ENCODE data around the gene PLA2G5.
"Not testable (repeated sequence)": the region's sequence is repeated elsewhere in the genome, so short reads cannot be mapped to it uniquely, and the experiment has no call there.

The PLA2G5 gene

DNA sequence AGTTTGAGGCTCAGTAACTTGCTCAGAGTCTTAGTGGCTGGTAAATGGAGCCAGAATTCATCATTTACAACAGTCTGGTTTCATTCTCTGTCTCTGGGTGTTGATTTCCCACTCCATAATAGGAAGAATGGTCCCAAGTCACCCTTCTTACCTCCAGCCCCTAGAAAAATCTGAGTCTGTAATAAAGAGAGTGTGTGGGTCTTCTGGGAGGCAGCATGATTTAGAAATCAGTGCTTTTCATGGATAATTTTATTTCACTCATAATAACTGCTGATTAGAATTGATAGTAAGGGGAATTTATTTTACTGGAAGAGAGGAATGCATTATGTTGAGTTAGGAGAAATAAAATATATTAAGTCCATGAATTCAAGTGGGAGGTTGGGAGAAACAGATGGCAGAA, 47.2 kb downstream of the PLA2G5 start:
- ATAC-seq (replicated peaks; ENCODE audit: extremely low read depth, poor library complexity, severe bottlenecking): no peak
- Mint-ChIP-seq H3K4me3 (no peak overlapping the region), H3K36me3 (ENCODE audit: insufficient read depth) (peaks cover 3% of the 10 kb centered on the region), H3K9me3 (no peaks in the 10 kb centered on the region), H3K27ac (ENCODE audit: low read depth) (no peak overlapping the region), H3K4me1 (no peaks in the 10 kb centered on the region), H3K27me3 (peaks cover 83% of the 10 kb centered on the region)
- DNase-seq (ENCODE audit: low spot score in 2 of 2): no peak

DNA sequence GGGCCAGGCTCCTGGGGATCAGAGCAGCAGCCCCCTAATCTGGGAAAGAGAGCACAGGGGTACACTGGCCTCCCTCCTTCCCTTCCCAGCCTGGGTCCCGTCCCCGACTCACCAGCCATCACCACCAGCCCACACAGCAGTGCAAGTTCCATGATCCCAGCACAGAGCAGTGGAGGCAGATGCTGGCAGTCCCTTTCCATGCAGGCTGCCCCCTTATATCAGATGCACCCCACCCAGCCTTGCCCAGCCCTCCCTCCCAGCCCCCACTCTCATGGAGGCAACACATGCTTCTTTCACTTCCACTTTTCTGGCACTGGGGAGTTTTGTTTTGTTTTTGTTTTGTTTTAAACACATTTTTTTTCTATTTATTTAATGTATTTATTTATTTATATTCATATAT, 49.4 kb downstream of the PLA2G5 start, which contains the start of gene PLA2G2D:
Gene PLA2G2D (minus strand): TSS at position 190 of the 400 bp plus-strand sequence. CDS start 38 bp downstream, at position 152.
- ATAC-seq (replicated peaks; ENCODE audit: extremely low read depth, poor library complexity, severe bottlenecking) (no peak), DNase-seq (ENCODE audit: low spot score in 2 of 2) (no peak)
- H3K4me3 Mint-ChIP-seq: no peak within 1 kb of the TSS
- H3K27ac Mint-ChIP-seq (ENCODE audit: low read depth): no peak within 1 kb of the TSS
- H3K36me3 Mint-ChIP-seq (ENCODE audit: insufficient read depth): peaks cover 3% of the 10 kb centered on the region
- H3K4me1 Mint-ChIP-seq: no peaks in the 10 kb centered on the region
- peaks cover 73% of the 10 kb centered on the region for H3K27me3 Mint-ChIP-seq
- H3K9me3 Mint-ChIP-seq: no peaks in the 10 kb centered on the region

DNA sequence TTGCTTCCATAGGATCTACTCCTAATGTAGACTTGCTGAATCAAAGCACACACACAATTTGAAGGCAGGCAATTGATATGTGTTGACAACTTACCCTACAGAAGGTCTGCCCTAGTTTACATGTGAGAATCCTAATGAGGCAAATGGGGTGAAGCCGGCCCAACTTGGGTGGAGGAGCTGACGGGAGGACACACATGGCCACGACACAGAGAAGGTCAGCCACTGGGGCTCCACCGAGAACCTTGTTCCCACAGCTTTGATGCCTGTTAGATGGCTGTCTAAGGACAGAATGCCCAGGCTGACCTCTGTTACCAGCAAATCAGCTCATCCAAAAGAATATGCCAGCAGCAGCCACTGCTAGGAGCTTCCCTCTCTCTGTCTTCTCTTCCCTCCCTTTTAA, 50.8 kb downstream of the PLA2G5 start:
- Mint-ChIP-seq H3K9me3 (no peaks in the 10 kb centered on the region), H3K27me3 (peaks cover 68% of the 10 kb centered on the region), H3K4me3 (no peak overlapping the region), H3K36me3 (ENCODE audit: insufficient read depth) (peaks cover 2% of the 10 kb centered on the region), H3K4me1 (no peaks in the 10 kb centered on the region), H3K27ac (ENCODE audit: low read depth) (no peak overlapping the region)
- no peak for DNase-seq (ENCODE audit: low spot score in 2 of 2)
- no peak for ATAC-seq (replicated peaks; ENCODE audit: extremely low read depth, poor library complexity, severe bottlenecking)

DNA sequence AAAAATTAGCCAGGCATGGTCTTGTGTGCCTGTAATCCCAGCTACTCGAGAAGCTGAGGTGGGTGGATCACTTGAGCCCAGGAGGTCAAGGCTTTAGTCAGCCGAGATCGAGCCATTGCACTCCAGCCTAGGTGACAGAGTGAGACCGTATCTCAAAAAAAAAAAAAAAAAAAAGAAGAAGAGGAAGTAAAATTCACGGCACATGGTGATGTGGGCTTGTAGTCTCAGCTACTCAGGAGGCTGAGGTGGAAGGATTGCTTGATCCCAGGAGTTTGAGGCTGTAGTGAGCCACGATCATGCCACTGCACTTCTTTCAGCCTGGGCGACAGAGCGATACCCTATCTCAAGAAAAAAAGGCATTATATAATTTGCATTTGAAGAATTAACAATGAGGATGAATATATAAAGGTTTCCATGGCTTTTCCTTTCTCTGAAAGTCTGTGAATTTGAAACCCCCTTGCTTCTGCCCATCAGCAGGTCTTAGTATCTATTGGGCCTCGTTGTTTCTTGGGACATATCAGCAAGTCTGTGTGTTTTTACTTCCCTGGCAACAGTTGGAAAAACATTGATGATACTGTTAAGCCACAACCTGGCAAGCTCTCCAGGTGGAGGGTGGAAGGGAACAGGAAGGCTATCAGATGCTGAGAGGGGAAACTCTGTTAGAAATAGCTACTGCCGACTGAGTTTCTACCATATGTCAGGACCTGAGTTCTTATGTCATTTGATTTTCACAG, 53.9 kb downstream of the PLA2G5 start:
- Mint-ChIP-seq H3K27me3 (peaks cover 49% of the 10 kb centered on the region), H3K4me1 (no peaks in the 10 kb centered on the region), H3K4me3 (no peak overlapping the region), H3K27ac (ENCODE audit: low read depth) (no peak overlapping the region), H3K36me3 (ENCODE audit: insufficient read depth) (peaks cover 2% of the 10 kb centered on the region), H3K9me3 (no peaks in the 10 kb centered on the region)
- DNase-seq (ENCODE audit: low spot score in 2 of 2) (no peak), ATAC-seq (replicated peaks; ENCODE audit: extremely low read depth, poor library complexity, severe bottlenecking) (no peak)

DNA sequence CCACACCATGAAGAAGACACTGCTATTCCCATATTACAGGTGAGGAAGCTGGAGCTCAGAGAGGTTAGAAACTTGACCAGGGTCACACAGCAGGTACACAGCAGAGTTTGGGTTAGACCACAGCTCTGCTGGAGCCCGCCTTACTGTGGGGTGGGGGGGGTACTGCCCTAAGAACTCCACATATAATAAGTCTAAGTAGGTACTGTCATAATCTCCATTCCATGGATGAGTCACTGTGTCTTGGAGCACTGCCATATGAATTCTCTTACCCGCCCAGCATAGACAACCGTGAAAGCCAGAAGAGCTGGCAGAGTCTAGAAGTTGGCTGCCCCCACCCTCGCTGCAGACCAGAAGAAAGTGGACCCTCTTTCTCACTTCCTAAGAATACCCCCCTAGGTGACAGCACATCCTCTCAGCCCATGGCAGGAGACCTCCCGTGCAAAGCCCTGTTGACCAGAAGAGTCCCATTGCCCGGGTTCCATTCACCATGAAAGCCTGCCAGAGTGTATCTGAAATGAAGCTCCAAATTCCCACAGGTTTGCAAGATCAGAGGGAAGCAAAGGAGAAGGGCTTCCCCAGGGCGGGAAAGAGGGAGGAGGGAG, 54.6 kb downstream of the PLA2G5 start:
- peaks cover 2% of the 10 kb centered on the region for H3K36me3 Mint-ChIP-seq (ENCODE audit: insufficient read depth)
- ATAC-seq (replicated peaks; ENCODE audit: extremely low read depth, poor library complexity, severe bottlenecking): no peak
- no peaks in the 10 kb centered on the region for H3K4me1 Mint-ChIP-seq
- H3K27me3 Mint-ChIP-seq: peaks cover 47% of the 10 kb centered on the region
- H3K9me3 Mint-ChIP-seq: no peaks in the 10 kb centered on the region
- H3K4me3 Mint-ChIP-seq: no peak overlapping the region
- DNase-seq (ENCODE audit: low spot score in 2 of 2): no peak
- H3K27ac Mint-ChIP-seq (ENCODE audit: low read depth): no peak overlapping the region

DNA sequence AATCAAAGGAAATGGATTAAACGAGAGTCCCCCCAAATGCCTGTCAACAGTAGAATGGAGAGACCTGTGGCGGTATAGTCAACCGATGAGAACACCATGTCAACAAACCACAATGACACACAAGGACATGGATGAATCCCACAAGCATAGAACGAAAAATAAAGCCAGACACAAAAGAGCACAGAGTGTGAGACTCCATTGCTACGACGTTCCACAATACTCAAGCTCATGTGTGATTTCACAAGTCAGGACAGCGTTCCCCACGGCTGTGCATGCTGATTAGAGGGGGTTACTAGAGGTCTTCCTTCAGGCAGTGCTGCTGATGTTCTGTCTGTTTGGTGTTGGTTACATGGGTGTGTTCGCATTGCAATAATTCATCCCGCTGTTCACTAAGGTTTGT, 55.1 kb downstream of the PLA2G5 start:
- peaks cover 41% of the 10 kb centered on the region for H3K27me3 Mint-ChIP-seq
- ATAC-seq (replicated peaks; ENCODE audit: extremely low read depth, poor library complexity, severe bottlenecking): no peak
- H3K36me3 Mint-ChIP-seq (ENCODE audit: insufficient read depth): peaks cover 2% of the 10 kb centered on the region
- no peaks in the 10 kb centered on the region for H3K4me1 Mint-ChIP-seq
- H3K9me3 Mint-ChIP-seq: no peaks in the 10 kb centered on the region
- no peak for DNase-seq (ENCODE audit: low spot score in 2 of 2)
- no peak overlapping the region for H3K27ac Mint-ChIP-seq (ENCODE audit: low read depth)
- H3K4me3 Mint-ChIP-seq: no peak overlapping the region

DNA sequence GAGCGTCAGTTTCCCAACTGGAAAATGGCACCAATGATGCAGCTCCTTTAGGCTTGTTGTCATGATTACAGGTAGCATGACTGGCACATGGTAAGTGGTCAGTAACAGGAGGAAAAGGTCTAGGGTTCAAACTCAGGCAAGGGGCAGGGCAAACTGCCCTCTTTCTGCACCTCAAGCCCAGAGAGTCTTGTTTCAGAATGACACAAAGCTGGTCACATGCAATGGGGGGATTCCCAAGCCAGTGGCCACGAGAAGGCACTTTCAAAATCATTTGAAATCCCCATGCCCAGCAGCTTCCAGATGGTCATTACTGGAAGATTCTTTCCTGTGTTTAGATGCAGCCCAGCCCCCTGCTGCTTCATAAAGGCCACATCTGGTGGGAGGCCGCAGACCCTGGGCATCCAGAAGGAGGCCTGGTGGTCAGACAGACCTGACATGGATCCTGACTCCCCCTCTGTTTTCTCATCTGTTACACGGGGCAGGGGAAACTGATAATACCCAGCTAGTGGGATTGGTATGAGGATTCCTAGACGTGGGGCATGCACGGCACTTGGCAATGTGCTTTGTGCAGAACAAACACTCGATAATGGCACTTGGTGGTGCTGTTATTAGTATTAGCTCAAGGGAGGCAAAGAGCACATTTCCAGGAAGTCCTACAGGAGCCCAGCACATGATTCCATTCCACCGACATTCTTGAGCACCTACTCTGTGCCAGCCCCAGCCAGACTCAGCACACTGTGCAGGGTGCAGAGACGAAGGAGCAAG, 56.2 kb downstream of the PLA2G5 start:
- ATAC-seq (replicated peaks; ENCODE audit: extremely low read depth, poor library complexity, severe bottlenecking): no peak
- DNase-seq (ENCODE audit: low spot score in 2 of 2): no peak
- Mint-ChIP-seq H3K27ac (ENCODE audit: low read depth) (no peak overlapping the region), H3K36me3 (ENCODE audit: insufficient read depth) (peaks cover 2% of the 10 kb centered on the region), H3K4me1 (no peaks in the 10 kb centered on the region), H3K9me3 (no peaks in the 10 kb centered on the region), H3K27me3 (peaks cover 31% of the 10 kb centered on the region), H3K4me3 (no peak overlapping the region)

DNA sequence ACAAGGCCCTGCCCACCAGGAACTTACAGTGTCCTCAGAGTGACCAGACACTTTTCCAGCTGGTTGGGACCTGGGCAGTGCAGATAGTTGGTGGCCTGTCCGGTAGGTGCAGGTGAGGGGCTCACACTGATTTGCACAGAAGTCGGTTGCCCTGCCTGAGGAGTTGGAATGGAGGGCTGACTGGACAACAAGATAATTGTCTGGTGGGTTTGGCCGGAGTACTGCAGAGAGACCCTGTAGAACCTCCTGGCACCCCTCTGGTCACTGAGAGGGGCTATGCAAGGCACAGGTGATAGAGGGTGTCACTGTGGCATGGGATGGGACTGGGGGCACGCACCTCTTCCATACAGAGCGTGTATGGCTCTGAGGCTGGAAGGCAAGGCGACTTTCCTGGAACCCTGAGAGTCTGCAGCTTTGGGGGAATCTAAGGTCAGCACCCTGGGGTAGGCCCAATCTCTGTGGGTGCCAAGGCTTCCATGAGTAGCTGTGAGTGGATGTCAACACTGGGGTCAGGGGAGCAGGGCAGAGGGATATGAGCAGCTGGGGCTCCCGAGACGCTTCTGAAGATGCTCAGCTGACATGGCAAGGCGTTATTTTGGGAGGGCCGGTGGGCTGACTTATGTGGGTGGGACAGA, 56.9 kb downstream of the PLA2G5 start:
- no peak for ATAC-seq (replicated peaks; ENCODE audit: extremely low read depth, poor library complexity, severe bottlenecking)
- H3K4me1 Mint-ChIP-seq: no peaks in the 10 kb centered on the region

DNA sequence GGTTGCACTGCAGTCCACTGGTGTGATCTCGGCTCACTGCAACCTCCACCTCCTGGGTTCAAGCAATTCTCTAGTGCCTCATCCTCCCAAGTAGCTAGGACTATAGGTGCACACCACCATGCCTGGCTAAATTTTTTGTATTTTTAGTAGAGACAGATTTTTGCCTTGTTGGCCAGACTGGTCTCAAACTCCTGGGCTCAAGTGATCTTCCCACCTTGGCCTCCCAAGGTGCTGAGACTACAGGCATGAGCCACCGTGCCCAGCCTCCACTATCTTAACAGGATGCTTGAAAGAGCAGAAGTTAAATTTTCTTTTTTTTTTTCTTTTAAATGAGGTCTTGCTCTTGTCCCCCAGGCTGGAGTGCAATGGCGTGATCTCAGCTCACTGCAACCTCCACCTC, 60.5 kb downstream of the PLA2G5 start:
- not testable (repeated sequence) for H3K9me3 Mint-ChIP-seq; DNase-seq (ENCODE audit: low spot score in 2 of 2); H3K4me3 Mint-ChIP-seq; H3K27ac Mint-ChIP-seq (ENCODE audit: low read depth); H3K4me1 Mint-ChIP-seq; H3K36me3 Mint-ChIP-seq (ENCODE audit: insufficient read depth); ATAC-seq (replicated peaks; ENCODE audit: extremely low read depth, poor library complexity, severe bottlenecking)
- peaks cover 24% of the 10 kb centered on the region for H3K27me3 Mint-ChIP-seq

More for the DNA sequence above, 56.9 kb downstream of the PLA2G5 start:
- Mint-ChIP-seq H3K4me3 (no peak overlapping the region), H3K9me3 (no peaks in the 10 kb centered on the region), H3K27ac (ENCODE audit: low read depth) (no peak overlapping the region), H3K36me3 (ENCODE audit: insufficient read depth) (peaks cover 2% of the 10 kb centered on the region), H3K27me3 (peaks cover 27% of the 10 kb centered on the region)
- no peak for DNase-seq (ENCODE audit: low spot score in 2 of 2)

DNA sequence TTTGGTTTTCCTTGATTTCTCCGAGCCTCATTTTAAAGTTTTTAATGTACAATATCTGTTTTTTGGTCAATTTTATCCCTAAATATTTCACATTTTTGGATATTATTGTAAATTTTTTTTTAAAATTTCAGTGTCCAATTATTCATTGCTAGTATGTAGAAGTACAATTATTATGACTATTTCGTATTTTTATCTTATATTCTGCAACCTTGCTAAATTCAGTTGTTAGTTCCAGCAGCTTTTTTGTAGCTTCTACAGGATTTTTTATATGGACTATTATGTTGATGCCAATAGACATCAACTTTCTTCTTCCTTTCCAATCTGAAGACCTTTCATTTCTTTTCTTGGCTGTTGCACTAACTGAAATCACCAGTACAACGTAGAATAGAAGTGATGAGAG, 65.0 kb downstream of the PLA2G5 start:
- H3K27ac Mint-ChIP-seq (ENCODE audit: low read depth): no peak overlapping the region
- peaks cover 37% of the 10 kb centered on the region for H3K27me3 Mint-ChIP-seq
- H3K4me3 Mint-ChIP-seq: no peak overlapping the region
- no peak for ATAC-seq (replicated peaks; ENCODE audit: extremely low read depth, poor library complexity, severe bottlenecking)
- no peaks in the 10 kb centered on the region for H3K9me3 Mint-ChIP-seq
- H3K36me3 Mint-ChIP-seq (ENCODE audit: insufficient read depth): no peaks in the 10 kb centered on the region
- no peaks in the 10 kb centered on the region for H3K4me1 Mint-ChIP-seq
- DNase-seq (ENCODE audit: low spot score in 2 of 2): no peak

DNA sequence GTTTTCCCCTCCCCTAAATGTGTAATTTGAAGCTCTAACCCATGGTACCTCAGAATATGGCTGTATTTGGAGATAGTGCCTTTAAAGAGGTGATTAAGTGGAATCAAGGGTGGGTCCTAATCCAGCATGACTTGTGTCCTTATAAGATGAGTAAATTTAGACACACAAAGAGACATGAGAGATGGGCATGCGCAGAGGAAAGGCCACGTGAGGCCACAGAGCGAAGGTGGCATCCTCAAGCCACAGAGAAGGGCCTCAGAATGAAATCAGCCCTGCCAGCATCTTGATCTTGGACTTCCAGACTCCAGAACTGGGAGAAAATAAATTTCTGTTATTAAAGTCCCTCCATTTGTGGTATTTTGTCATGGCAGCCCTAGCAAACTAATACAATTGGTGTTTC, 66.3 kb downstream of the PLA2G5 start:
- ATAC-seq (replicated peaks; ENCODE audit: extremely low read depth, poor library complexity, severe bottlenecking) (no peak), DNase-seq (ENCODE audit: low spot score in 2 of 2) (no peak)
- Mint-ChIP-seq H3K27me3 (peaks cover 37% of the 10 kb centered on the region), H3K9me3 (no peaks in the 10 kb centered on the region), H3K36me3 (ENCODE audit: insufficient read depth) (no peaks in the 10 kb centered on the region), H3K4me3 (no peak overlapping the region), H3K27ac (ENCODE audit: low read depth) (no peak overlapping the region), H3K4me1 (no peaks in the 10 kb centered on the region)

DNA sequence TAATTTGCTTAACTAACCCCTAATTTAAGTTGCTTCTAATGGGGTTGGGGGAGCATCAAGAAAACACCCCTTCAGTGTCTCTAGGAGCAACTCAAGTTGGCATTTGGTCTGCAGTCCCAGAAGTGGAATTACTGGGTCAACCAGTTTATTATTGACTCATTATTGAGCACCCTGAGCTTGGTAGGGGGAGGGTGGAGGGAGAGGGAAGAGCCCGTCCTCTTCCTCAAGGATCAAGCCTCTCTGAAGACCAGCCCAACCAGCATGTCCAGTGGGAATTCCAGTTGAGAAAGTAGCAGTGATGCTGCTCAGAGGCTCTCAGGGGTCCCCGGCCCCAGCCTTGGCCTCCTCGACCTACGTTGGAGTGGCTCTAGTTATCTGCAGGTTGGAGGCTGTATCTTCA, 67.1 kb downstream of the PLA2G5 start:
- Mint-ChIP-seq H3K9me3 (no peaks in the 10 kb centered on the region), H3K27me3 (peaks cover 34% of the 10 kb centered on the region), H3K4me3 (no peak overlapping the region), H3K27ac (ENCODE audit: low read depth) (no peak overlapping the region), H3K36me3 (ENCODE audit: insufficient read depth) (no peaks in the 10 kb centered on the region), H3K4me1 (no peaks in the 10 kb centered on the region)
- DNase-seq (ENCODE audit: low spot score in 2 of 2): no peak
- no peak for ATAC-seq (replicated peaks; ENCODE audit: extremely low read depth, poor library complexity, severe bottlenecking)

All from central memory CD8-positive, alpha-beta T cell (primary cell).